Heart right ventricle (tissue), 16 donors: Measurements from ENCODE around the gene CIDEB. TPM values are rescaled to one million over a fixed set of nuclear protein-coding genes. Genes with fewer than 3 reads are reported as not detected.

ENCODE experiments used
- ATAC-seq, 8 donors: fragments of 200-7000 bp; cut with Tn5 transposase; one replicate each; pipeline ENCODE4 v1.9.1; 2020; ENCODE audit warnings: mild to moderate bottlenecking in 8 of 8, moderate library complexity in 8 of 8, moderate number of reproducible peaks in 1 of 8
- DNase-seq, 2 donors: peaks; one replicate each; pipeline ENCODE4 v3.0.0-alpha.2; 2020
- H3K27ac ChIP-seq, 10 donors: fragments of 200-600 bp; sonication (generic) in 2 of 10; one replicate each; pipeline versions ENCODE4 v1.5.0 to v1.8.0; 2020 to 2022; ENCODE audit warnings: mild to moderate bottlenecking in 3 of 10
- H3K27me3 ChIP-seq, 7 donors: fragments of 200-600 bp; one replicate each; pipeline ENCODE4 v1.8.0; 2021 to 2022; ENCODE audit warnings: mild to moderate bottlenecking in 2 of 7
- H3K36me3 ChIP-seq, 9 donors: fragments of 200-600 bp; sonication (generic) in 1 of 9; one replicate each; pipeline versions ENCODE4 v1.5.0 to v1.8.0; 2020 to 2022; ENCODE audit warnings: mild to moderate bottlenecking in 2 of 9
- H3K4me1 ChIP-seq, 9 donors: fragments of 200-600 bp; sonication (generic) in 1 of 9; one replicate each; pipeline versions ENCODE4 v1.5.0 to v1.8.0; 2020 to 2022; ENCODE audit warnings: mild to moderate bottlenecking in 4 of 9
- H3K4me3 ChIP-seq, 10 donors: fragments of 200-600 bp; sonication (generic) in 2 of 10; one replicate each; pipeline versions ENCODE4 v1.5.0 to v1.8.0; 2020 to 2022; ENCODE audit warnings: mild to moderate bottlenecking in 7 of 10, moderate library complexity in 2 of 10
- H3K9me3 ChIP-seq, 11 donors: fragments of 200-600 bp in 10 of 11; sonication (generic) in 2 of 11; one replicate each; pipeline versions ENCODE4 v1.5.0 to v1.8.0; 2013 to 2022; ENCODE audit warnings: mild to moderate bottlenecking in 2 of 11, control low read depth in 1 of 11, moderate library complexity in 1 of 11
- CTCF ChIP-seq, 9 donors: fragments of 200-600 bp; sonication (generic) in 2 of 9; IDR thresholded peaks; one replicate each; pipeline versions ENCODE4 v1.5.0 to v1.8.0; 2021 to 2022; ENCODE audit warnings: antibody characterized with exemption in 9 of 9, mild to moderate bottlenecking in 5 of 9, moderate library complexity in 1 of 9
- WGBS, 2 donors: extraction: QIAGEN DNeasy Blood & Tissue Kit; methylation state at CpG; one replicate each; pipeline ENCODE4 v1.1.7; 2013; ENCODE audit warnings: inconsistent platforms in 1 of 2; 5-methylcytosine and 5-hydroxymethylcytosine counted together
- intact Hi-C, 10 donors: fragments of 100-400 bp; cut with DNase I; formaldehyde crosslinking; loops; one replicate each; pipeline versions ENCODE4 v1.11.1 to v1.14.2; 2022
- polyA plus RNA-seq, 2 donors: library from polyadenylated mRNA; stranded (reverse); fragments of 200-250 nt; gene quantifications; one replicate each; pipeline ENCODE4 v1.2.3, GENCODE V29; 2013
- total RNA-seq, 10 donors: library from RNA; stranded (reverse); fragmentation: NEBNext Ultra II Directional in 3 of 10; extraction: Animal tissue kit (Norgen Biotek cat#: 25700) in 3 of 10; gene quantifications; one replicate each; pipeline versions ENCODE4 v1.2.1 to v1.2.4, GENCODE V29; 2021 to 2023
- donor health status: Arrhythmogenic right ventricular cardiomyopathy.
- donor health status: ischemic (EF 13 %, LVEDD 7.1; RV severe dilation, severe dysfunction).
- donor health status: healthy with polysubstance abuse.
- donor health status: DM: no; HTN: yes; CAD: no.
- donor health status: DM: no; HTN: no; CAD: no.
- donor health status: ischemic (EF 25% LVEDD 6.9; RV normal size, moderate dysfunction).
- donor health status: ischemic (EF 25% LVEDD 5.7; RV mildly dilated, moderate dysfunction).
- donor health status: healthy.
- donor health status: DM: yes; HTN: yes; CAD: no.
- donor health status: Ischemic cardiomyopathy.
- donor health status: ischemic (EF 35%, LVEDD 5.7; RV mildly dilated, moderate dysfunction).
- donor health status: nonischemic (EF 11% LVEDD 7.7; RV severe dilation, severe dysfunction).
- donor health status: DM: yes; HTN: yes; CAD: no.
- donor health status: PGD.
- donor health status: ischemic (EF 29% LVEDD 5.4; RV normal size, mild dysfunction).
- donor health status: nonischemic (EF 23%, LVEDD 6.1; RV moderate dilation, normal function).

Gene CIDEB
- total and polyA plus RNA-seq, 12 donors, result 1.9 to 6.0 (median 3.7) TPM

- Histone ChIP-seq H3K27ac (peak overlapping the region; percentile 69 to 96 (median 86)), H3K4me1 (peaks cover 14 to 77% (median 60%) of the 10 kb centered on the region in 9 donors), H3K9me3 (no peaks in the 10 kb centered on the region), H3K4me3 (peak overlapping the region; percentile 45 to 71 (median 62)), H3K27me3 (no peaks in the 10 kb centered on the region), H3K36me3 (peaks cover 0 to 27% (median 14%) of the 10 kb centered on the region in 9 donors)
- DNase-seq (no peak), ATAC-seq (peak in 1 of 8 donors; percentile 4)
- 37 to 45% methylated on average over 5 of the region's 5 CpGs for WGBS, 2 donors
- intact Hi-C loops, result loop anchor here in 1 of 10 donors (5.0 kb wide), 1 partner anchor 298 kb away; no protein-coding TSS in a partner anchor
- TF ChIP-seq CTCF (IDR thresholded peaks at IDR 0.05), result no peak
Measured at GRCh38 chr14:24310265-24310645, 2.5 kb upstream of the CIDEB start.

- intact Hi-C loops, result loop anchor here in 1 of 10 donors (5.0 kb wide), 1 partner anchor 297 kb away; no protein-coding TSS in a partner anchor
- DNase-seq, result no peak
- TF ChIP-seq CTCF (IDR thresholded peaks at IDR 0.05), result no peak
- Histone ChIP-seq H3K27ac (peak within 1 kb of the TSS; percentile 69 to 96 (median 86)), H3K27me3 (no peaks in the 10 kb centered on the region), H3K4me1 (peaks cover 13 to 71% (median 55%) of the 10 kb centered on the region in 9 donors), H3K36me3 (peaks cover 0 to 33% (median 19%) of the 10 kb centered on the region in 9 donors), H3K9me3 (no peaks in the 10 kb centered on the region), H3K4me3 (peak within 1 kb of the TSS; percentile 45 to 71 (median 62))
- WGBS, 2 donors, result 69 to 80% methylated on average over 5 of the region's 5 CpGs
- ATAC-seq, result no peak
Measured at GRCh38 chr14:24309538-24310264, 1.9 kb upstream of the CIDEB start, which contains the start of gene LTB4R2. LTB4R2 (plus strand) TSS chr14:24310140; CDS start chr14:24310665, 525 bp downstream.

- no peak for ATAC-seq
- Histone ChIP-seq H3K4me3 (no peak overlapping the region), H3K36me3 (peaks cover 0 to 44% (median 28%) of the 10 kb centered on the region in 9 donors), H3K27me3 (no peaks in the 10 kb centered on the region), H3K4me1 (peaks cover 11 to 60% (median 44%) of the 10 kb centered on the region in 9 donors), H3K27ac (no peak overlapping the region), H3K9me3 (no peaks in the 10 kb centered on the region)
- intact Hi-C loops, result no loop called here
- DNase-seq, result no peak
- TF ChIP-seq CTCF (IDR thresholded peaks at IDR 0.05), result peak in 4 of 9 donors; percentile 3 to 49 (median 16)
- WGBS, 2 donors, result 84 to 86% methylated on average over 7 of the region's 7 CpGs
Measured at GRCh38 chr14:24308342-24309124, 756 bp upstream of the CIDEB start.

- peaks cover 0 to 58% (median 39%) of the 10 kb centered on the region in 9 donors for H3K36me3 ChIP-seq
- ATAC-seq (no peak), DNase-seq (no peak)
- intact Hi-C loops, result no loop called here
- H3K4me3 ChIP-seq, result no peak overlapping the region
- no peak for TF ChIP-seq CTCF (IDR thresholded peaks at IDR 0.05)
- peaks cover 11 to 46% (median 30%) of the 10 kb centered on the region in 9 donors for H3K4me1 ChIP-seq
- WGBS, 2 donors, result 84 to 88% methylated on average over 11 of the region's 11 CpGs
- H3K27me3 ChIP-seq, result no peaks in the 10 kb centered on the region
- no peaks in the 10 kb centered on the region for H3K9me3 ChIP-seq
- no peak overlapping the region for H3K27ac ChIP-seq
Measured at GRCh38 chr14:24307156-24307574, 612 bp downstream of the CIDEB start.
